Thoracic aorta endothelial cell (primary cell): Measurements from ENCODE around the gene GON4L. TPM values are rescaled to one million over a fixed set of nuclear protein-coding genes. Genes with fewer than 3 reads are reported as not detected.

ENCODE experiments used
- small RNA-seq: library from RNA; depleted of rRNA; stranded (forward); fragments of <200 nt; gene quantifications from one replicate; pipeline ENCODE3, GENCODE V24; 2012
- total RNA-seq: library from RNA; depleted of rRNA; stranded (reverse); fragments of >200 nt; gene quantifications from 2 replicates; pipeline ENCODE4 v1.2.3, GENCODE V29; 2012

GON4L gene, protein sequence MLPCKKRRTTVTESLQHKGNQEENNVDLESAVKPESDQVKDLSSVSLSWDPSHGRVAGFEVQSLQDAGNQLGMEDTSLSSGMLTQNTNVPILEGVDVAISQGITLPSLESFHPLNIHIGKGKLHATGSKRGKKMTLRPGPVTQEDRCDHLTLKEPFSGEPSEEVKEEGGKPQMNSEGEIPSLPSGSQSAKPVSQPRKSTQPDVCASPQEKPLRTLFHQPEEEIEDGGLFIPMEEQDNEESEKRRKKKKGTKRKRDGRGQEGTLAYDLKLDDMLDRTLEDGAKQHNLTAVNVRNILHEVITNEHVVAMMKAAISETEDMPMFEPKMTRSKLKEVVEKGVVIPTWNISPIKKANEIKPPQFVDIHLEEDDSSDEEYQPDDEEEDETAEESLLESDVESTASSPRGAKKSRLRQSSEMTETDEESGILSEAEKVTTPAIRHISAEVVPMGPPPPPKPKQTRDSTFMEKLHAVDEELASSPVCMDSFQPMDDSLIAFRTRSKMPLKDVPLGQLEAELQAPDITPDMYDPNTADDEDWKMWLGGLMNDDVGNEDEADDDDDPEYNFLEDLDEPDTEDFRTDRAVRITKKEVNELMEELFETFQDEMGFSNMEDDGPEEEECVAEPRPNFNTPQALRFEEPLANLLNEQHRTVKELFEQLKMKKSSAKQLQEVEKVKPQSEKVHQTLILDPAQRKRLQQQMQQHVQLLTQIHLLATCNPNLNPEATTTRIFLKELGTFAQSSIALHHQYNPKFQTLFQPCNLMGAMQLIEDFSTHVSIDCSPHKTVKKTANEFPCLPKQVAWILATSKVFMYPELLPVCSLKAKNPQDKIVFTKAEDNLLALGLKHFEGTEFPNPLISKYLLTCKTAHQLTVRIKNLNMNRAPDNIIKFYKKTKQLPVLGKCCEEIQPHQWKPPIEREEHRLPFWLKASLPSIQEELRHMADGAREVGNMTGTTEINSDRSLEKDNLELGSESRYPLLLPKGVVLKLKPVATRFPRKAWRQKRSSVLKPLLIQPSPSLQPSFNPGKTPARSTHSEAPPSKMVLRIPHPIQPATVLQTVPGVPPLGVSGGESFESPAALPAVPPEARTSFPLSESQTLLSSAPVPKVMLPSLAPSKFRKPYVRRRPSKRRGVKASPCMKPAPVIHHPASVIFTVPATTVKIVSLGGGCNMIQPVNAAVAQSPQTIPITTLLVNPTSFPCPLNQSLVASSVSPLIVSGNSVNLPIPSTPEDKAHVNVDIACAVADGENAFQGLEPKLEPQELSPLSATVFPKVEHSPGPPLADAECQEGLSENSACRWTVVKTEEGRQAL (N-terminal part only)
- total RNA-seq, result 48.1 and 50.3 TPM in 2 replicates

GRCh38 chr1:155856975-155857930, at the start of gene GON4L:
Gene GON4L (minus strand): TSS chr1:155857214. CDS start chr1:155853780, 3,434 bp downstream.

DNA sequence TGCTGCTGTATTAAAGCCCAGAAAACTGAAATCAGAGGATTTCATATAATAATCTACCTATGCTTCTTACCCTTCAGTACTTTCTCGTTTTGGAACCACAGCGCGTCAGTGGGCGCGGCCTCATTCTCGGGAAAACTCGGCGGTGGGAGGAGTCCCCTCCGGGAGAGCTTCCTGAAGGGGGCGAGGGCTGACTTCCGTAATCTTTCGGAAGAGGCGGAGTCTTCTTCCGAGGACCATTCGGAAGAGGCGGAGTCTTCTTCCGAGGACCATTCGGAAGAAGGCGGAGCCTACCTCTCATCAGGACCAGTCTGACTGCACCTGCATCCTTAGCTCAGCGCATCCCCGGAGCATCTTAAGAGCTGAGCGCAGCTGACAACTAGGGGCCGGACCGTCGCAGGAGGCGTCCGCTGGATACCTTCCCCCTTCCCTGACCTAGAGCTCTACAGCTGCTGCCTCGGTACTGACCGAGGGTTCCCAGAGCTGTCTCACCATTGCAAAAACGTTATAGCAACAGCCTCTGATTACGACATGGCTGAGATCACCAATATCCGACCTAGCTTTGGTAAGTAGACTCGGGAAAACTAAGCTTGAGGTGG, 2.3 kb upstream of the GON4L start, which contains the start of gene SYT11:
Gene SYT11 (plus strand): TSS at position 334 of the 596 bp plus-strand sequence. CDS start 195 bp downstream, at position 529.

Small RNA genes within 50 kb of the gene (small RNA-seq; reads per million reads assigned to genes)
- not detected for gene RF00015

Other genes with a start within 250 kb of the GON4L start
- gene MSTO1, start 247.0 kb downstream of the GON4L start, total RNA-seq, result 22.5 and 23.5 TPM in 2 replicates
- gene YY1AP1, start 168.4 kb downstream of the GON4L start, total RNA-seq, result 42.7 and 48.9 TPM in 2 replicates
- 121 and 142 TPM in 2 replicates for gene DAP3, start 168.1 kb downstream of the GON4L start, total RNA-seq
- gene SYT11, start 2.4 kb upstream of the GON4L start, total RNA-seq, result 36.2 and 39.1 TPM in 2 replicates
- 30.0 and 35.0 TPM in 2 replicates for gene RIT1, start 54.1 kb upstream of the GON4L start, total RNA-seq
- gene KHDC4, start 77.2 kb upstream of the GON4L start, total RNA-seq, result 49.7 and 55.1 TPM in 2 replicates
- gene RXFP4, start 84.4 kb upstream of the GON4L start, total RNA-seq, result not detected in 2 replicates
- gene ARHGEF2, start 121.3 kb upstream of the GON4L start, total RNA-seq, result 127 TPM in 2 replicates
- gene SSR2, start 163.7 kb upstream of the GON4L start, total RNA-seq, result 552 and 669 TPM in 2 replicates
- 28.6 and 32.5 TPM in 2 replicates for gene UBQLN4, start 196.6 kb upstream of the GON4L start, total RNA-seq
- gene LAMTOR2, start 197.6 kb upstream of the GON4L start, total RNA-seq, result 42.2 and 45.9 TPM in 2 replicates
- gene RAB25, start 203.9 kb upstream of the GON4L start, total RNA-seq, result not detected in 2 replicates
- 7.8 and 8.3 TPM in 2 replicates for gene MEX3A, start 225.3 kb upstream of the GON4L start, total RNA-seq